GM20000 (cell line): Measurements from ENCODE around the gene FAF2.

ENCODE experiments used
- DNase-seq: peaks from one replicate; pipeline ENCODE4 v3.0.0; 2012; ENCODE audit warnings: low spot score
- CTCF ChIP-seq: IDR thresholded peaks from 2 replicates; pipeline ENCODE4 v1.5.1; 2012; ENCODE audit warnings: mild to moderate bottlenecking, control low read depth; ENCODE audit errors: extremely low read depth, missing control alignments

Gene FAF2

GRCh38 chr5:176537554-176538229 is 89.5 kb downstream of the FAF2 start:
- no peak for TF ChIP-seq CTCF
- DNase-seq, result peak; percentile 93

GRCh38 chr5:176538230-176538988 is 90.2 kb downstream of the FAF2 start:
- no peak for DNase-seq
- no peak for TF ChIP-seq CTCF

GRCh38 chr5:176538989-176539384 is 90.8 kb downstream of the FAF2 start:
- DNase-seq, result no peak
- TF ChIP-seq CTCF, result no peak

GRCh38 chr5:176540476-176540899 is 92.3 kb downstream of the FAF2 start:
- no peak for DNase-seq
- no peak for TF ChIP-seq CTCF

- no peak for TF ChIP-seq CTCF
- DNase-seq, result no peak
Measured at GRCh38 chr5:176540956-176541337, 92.8 kb downstream of the FAF2 start.

- DNase-seq, result peak; percentile 67
- TF ChIP-seq CTCF, result no peak
Measured at GRCh38 chr5:176541338-176542134, 93.4 kb downstream of the FAF2 start.

- DNase-seq, result peak; percentile 63
- no peak for TF ChIP-seq CTCF
Measured at GRCh38 chr5:176542135-176542595, 94.0 kb downstream of the FAF2 start.
